GM23338 (cell line): ENCODE results near the gene CBY1.

ENCODE experiments used
- CTCF ChIP-seq, 2 experiments: fragments of 200-600 bp in 1 of 2; sonication (generic) in 1 of 2; conservative IDR thresholded peaks; 2 replicates each; pipeline versions ENCODE4 v1.5.1 to v1.6.1; 2016 to 2017; ENCODE audit warnings: antibody characterized with exemption in 2 of 2, low read depth in 2 of 2, mild to moderate bottlenecking in 2 of 2, moderate library complexity in 1 of 2
- ETS1 ChIP-seq: IDR thresholded peaks from 2 replicates; pipeline ENCODE4 v1.6.1; 2016; ENCODE audit warnings: antibody characterized with exemption
- EZH2 ChIP-seq: fragments of 200-600 bp; sonication (generic); IDR thresholded peaks from one replicate; pipeline ENCODE4 v1.8.0; 2017; ENCODE audit warnings: antibody characterized with exemption, mild to moderate bottlenecking, low read depth; ENCODE audit not compliant: unreplicated experiment
- EZH2phosphoT487 ChIP-seq: fragments of 200-600 bp; sonication (generic); IDR thresholded peaks from one replicate; pipeline ENCODE4 v1.8.1; 2018; ENCODE audit warnings: antibody characterized with exemption; ENCODE audit not compliant: unreplicated experiment
- NANOG ChIP-seq: IDR thresholded peaks from 2 replicates; pipeline ENCODE4 v1.6.1; 2016; ENCODE audit warnings: antibody characterized with exemption, borderline replicate concordance
- POLR2AphosphoS5 ChIP-seq: IDR thresholded peaks from 2 replicates; pipeline ENCODE4 v1.6.1; 2016; ENCODE audit warnings: antibody characterized with exemption, low read depth
- REST ChIP-seq: IDR thresholded peaks from one replicate; pipeline ENCODE4 v1.6.1; 2018; ENCODE audit warnings: antibody characterized with exemption; ENCODE audit not compliant: unreplicated experiment

GRCh38 chr22:38638728-38639127, 17.7 kb upstream of the CBY1 start:
- TF ChIP-seq ETS1 = no peak
- TF ChIP-seq CTCF (conservative IDR thresholded peaks at IDR 0.05; ENCODE audit: low read depth in 2 of 2) = no peak
- no peak for TF ChIP-seq REST
- TF ChIP-seq EZH2 = no peak
- TF ChIP-seq POLR2AphosphoS5 = no peak
- no peak for TF ChIP-seq EZH2phosphoT487
- no peak for TF ChIP-seq NANOG
